HepG2 (cell line): ENCODE data around the gene BAG3. TPM values are rescaled to one million over a fixed set of nuclear protein-coding genes. Genes with fewer than 3 reads are reported as not detected.
A peak's percentile ranks its signal among the peaks of the same experiment; 100 is the strongest.

Experiments used
- E2F1 ChIP-seq: sonication (generic); formaldehyde crosslinking; IDR thresholded peaks from 2 replicates; pipeline ENCODE4 v1.5.0; 2020; ENCODE audit warnings: missing genetic modification reagents
- EEA1 ChIP-seq: sonication (generic); formaldehyde crosslinking; IDR thresholded peaks from 2 replicates; pipeline ENCODE4 v1.5.1; 2020; ENCODE audit warnings: mild to moderate bottlenecking, missing genetic modification reagents, borderline replicate concordance
- KMT2A ChIP-seq: sonication (generic); formaldehyde crosslinking; IDR thresholded peaks from 2 replicates; pipeline ENCODE4 v1.4.0; 2020; ENCODE audit warnings: missing genetic modification reagents
- MATR3 ChIP-seq: sonication (generic); formaldehyde crosslinking; IDR thresholded peaks from 2 replicates; pipeline ENCODE4 v1.4.0; 2020; ENCODE audit warnings: missing genetic modification reagents
- NR2C2 ChIP-seq: sonication (generic); formaldehyde crosslinking; IDR thresholded peaks from 2 replicates; pipeline ENCODE4 v1.4.0; 2020; ENCODE audit warnings: missing genetic modification reagents, mild to moderate bottlenecking, moderate library complexity, borderline replicate concordance
- ZNF292 ChIP-seq: sonication (generic); formaldehyde crosslinking; IDR thresholded peaks from 2 replicates; pipeline ENCODE4 v1.8.1; 2022; ENCODE audit warnings: mild to moderate bottlenecking, low read depth, missing genetic modification reagents, borderline replicate concordance
- ZNF597 ChIP-seq: sonication (generic); formaldehyde crosslinking; IDR thresholded peaks from 2 replicates; pipeline ENCODE4 v1.5.0; 2020; ENCODE audit warnings: missing genetic modification reagents
- ZNF687 ChIP-seq: sonication (generic); formaldehyde crosslinking; IDR thresholded peaks from 2 replicates; pipeline ENCODE4 v1.5.1; 2020; ENCODE audit warnings: mild to moderate bottlenecking, missing genetic modification reagents, moderate library complexity
- polyA plus RNA-seq, 8 experiments: library from polyadenylated mRNA; depleted of rRNA in 3 of 8; stranded (reverse) in 7 of 8; unstranded in 1 of 8; fragments of >200 nt; fragmentation: Illumina TruSeq in 4 of 8; extraction: Trizol in 4 of 8; gene quantifications; 2 replicates each; pipeline versions ENCODE4 v1.2.1 to v1.2.3, GENCODE V29; 2011 to 2016; ENCODE audit warnings: low read depth in 4 of 8, missing spikeins in 1 of 8, mixed read lengths in 1 of 8; ENCODE audit not compliant: insufficient read depth in 1 of 8
- total RNA-seq, 5 experiments: library from RNA; depleted of rRNA; stranded (reverse); fragments of >200 nt; fragmentation: Illumina TruSeq; extraction: Trizol; gene quantifications; 2 replicates each; pipeline ENCODE4 v1.2.3, GENCODE V29; 2016; ENCODE audit warnings: low read depth in 1 of 5
- TF ChIP-seq, protein P1 (sequence below): sonication (generic); formaldehyde crosslinking; IDR thresholded peaks from 2 replicates; pipeline ENCODE4 v1.4.0; 2020; ENCODE audit warnings: missing genetic modification reagents, borderline replicate concordance
- TF ChIP-seq, protein P2 (sequence below), 2 experiments: sonication (generic) in 1 of 2; formaldehyde crosslinking in 1 of 2; IDR thresholded peaks; 2 replicates each; pipeline versions ENCODE4 v1.4.0 to v1.6.1; 2016 to 2020; ENCODE audit warnings: borderline replicate concordance in 1 of 2, low read depth in 1 of 2, mild to moderate bottlenecking in 1 of 2, missing genetic modification reagents in 1 of 2

The BAG3 gene
- total and polyA plus RNA-seq, 2 of the 13 experiments (the other 11 are each of a cell fraction or from before 2014, with no cell fraction given): 2.9 to 6.7 TPM

DNA sequence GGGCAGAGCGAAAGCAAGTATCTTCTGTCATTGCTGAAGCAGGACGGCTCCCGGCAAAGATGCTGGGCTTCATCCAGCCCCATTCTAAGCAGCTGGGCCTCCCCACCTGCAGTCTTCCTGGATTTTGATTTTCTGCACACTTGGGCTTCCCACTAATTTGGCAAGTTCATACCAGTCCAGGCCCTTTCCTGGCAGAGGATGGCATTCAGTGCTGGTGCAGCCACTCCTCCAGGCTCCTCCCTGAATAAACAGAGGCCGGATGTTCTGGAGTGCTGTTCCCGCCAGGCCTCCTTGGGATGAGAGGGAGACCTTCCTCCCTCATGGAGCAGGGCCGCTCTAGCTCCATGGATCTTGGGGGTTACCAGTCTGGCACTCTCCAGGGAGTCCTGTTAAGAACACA is 3.4 kb downstream of the BAG3 start (continued):
- TF ChIP-seq ZNF687 (peak; percentile 49; the same call in 1 of the 2 replicates), NR2C2 (no peak), KMT2A (no peak), ZNF597 (CRISPR knock-in tag) (no peak), E2F1 (CRISPR knock-in tag) (no peak), ZNF292 (no peak), EEA1 (CRISPR knock-in tag) (no peak), MATR3 (CRISPR knock-in tag) (no peak)
- TF ChIP-seq, protein P1, sequence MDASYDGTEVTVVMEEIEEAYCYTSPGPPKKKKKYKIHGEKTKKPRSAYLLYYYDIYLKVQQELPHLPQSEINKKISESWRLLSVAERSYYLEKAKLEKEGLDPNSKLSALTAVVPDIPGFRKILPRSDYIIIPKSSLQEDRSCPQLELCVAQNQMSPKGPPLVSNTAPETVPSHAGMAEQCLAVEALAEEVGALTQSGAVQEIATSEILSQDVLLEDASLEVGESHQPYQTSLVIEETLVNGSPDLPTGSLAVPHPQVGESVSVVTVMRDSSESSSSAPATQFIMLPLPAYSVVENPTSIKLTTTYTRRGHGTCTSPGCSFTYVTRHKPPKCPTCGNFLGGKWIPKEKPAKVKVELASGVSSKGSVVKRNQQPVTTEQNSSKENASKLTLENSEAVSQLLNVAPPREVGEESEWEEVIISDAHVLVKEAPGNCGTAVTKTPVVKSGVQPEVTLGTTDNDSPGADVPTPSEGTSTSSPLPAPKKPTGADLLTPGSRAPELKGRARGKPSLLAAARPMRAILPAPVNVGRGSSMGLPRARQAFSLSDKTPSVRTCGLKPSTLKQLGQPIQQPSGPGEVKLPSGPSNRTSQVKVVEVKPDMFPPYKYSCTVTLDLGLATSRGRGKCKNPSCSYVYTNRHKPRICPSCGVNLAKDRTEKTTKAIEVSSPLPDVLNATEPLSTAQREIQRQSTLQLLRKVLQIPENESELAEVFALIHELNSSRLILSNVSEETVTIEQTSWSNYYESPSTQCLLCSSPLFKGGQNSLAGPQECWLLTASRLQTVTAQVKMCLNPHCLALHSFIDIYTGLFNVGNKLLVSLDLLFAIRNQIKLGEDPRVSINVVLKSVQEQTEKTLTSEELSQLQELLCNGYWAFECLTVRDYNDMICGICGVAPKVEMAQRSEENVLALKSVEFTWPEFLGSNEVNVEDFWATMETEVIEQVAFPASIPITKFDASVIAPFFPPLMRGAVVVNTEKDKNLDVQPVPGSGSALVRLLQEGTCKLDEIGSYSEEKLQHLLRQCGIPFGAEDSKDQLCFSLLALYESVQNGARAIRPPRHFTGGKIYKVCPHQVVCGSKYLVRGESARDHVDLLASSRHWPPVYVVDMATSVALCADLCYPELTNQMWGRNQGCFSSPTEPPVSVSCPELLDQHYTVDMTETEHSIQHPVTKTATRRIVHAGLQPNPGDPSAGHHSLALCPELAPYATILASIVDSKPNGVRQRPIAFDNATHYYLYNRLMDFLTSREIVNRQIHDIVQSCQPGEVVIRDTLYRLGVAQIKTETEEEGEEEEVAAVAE (CRISPR knock-in tag): no peak
- TF ChIP-seq, protein P2, sequence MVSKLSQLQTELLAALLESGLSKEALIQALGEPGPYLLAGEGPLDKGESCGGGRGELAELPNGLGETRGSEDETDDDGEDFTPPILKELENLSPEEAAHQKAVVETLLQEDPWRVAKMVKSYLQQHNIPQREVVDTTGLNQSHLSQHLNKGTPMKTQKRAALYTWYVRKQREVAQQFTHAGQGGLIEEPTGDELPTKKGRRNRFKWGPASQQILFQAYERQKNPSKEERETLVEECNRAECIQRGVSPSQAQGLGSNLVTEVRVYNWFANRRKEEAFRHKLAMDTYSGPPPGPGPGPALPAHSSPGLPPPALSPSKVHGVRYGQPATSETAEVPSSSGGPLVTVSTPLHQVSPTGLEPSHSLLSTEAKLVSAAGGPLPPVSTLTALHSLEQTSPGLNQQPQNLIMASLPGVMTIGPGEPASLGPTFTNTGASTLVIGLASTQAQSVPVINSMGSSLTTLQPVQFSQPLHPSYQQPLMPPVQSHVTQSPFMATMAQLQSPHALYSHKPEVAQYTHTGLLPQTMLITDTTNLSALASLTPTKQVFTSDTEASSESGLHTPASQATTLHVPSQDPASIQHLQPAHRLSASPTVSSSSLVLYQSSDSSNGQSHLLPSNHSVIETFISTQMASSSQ (IDR thresholded peaks at IDR 0.05; ENCODE audit: low read depth): no peak
- TF ChIP-seq, protein P2 (CRISPR knock-in tag; IDR thresholded peaks at IDR 0.05; ENCODE audit: borderline replicate concordance): no peak
